IMR-90 (cell line): ENCODE data around the gene SNAPC1. TPM values are rescaled to one million over a fixed set of nuclear protein-coding genes. Genes with fewer than 3 reads are reported as not detected.

Experiments
- ATAC-seq: fragments of 200-7000 bp; cut with Tn5 transposase; 2 replicates; pipeline ENCODE4 v1.9.1; 2020; ENCODE audit warnings: low read depth, mild to moderate bottlenecking, moderate library complexity
- BruUV-seq: library from RNA; stranded (reverse); fragments of 400-500 nt; replicated peaks from 2 replicates; lab custom pipeline; 2021; lab: Mats Ljungman, UMichigan
- CTCF ChIA-PET: fragments of 300-600 bp; formaldehyde crosslinking; extraction: SDS; loops from one replicate; lab custom pipeline; 2021; ENCODE audit warnings: antibody characterized with exemption; lab: Yijun Ruan, JAX
- POLR2A ChIA-PET: fragments of 300-600 bp; sonication (Branson Sonifier 250); formaldehyde crosslinking; loops from one replicate; lab custom pipeline; 2022; ENCODE audit warnings: antibody characterized with exemption; ENCODE audit not compliant: unreplicated experiment; lab: Charles Lee
- DNase-seq: peaks from one replicate; pipeline ENCODE4 v3.0.0; 2013
- H2AFZ ChIP-seq: replicated peaks from 2 replicates; pipeline ENCODE3; 2013; ENCODE audit warnings: low read length, mild to moderate bottlenecking; ENCODE audit not compliant: poor library complexity
- H2AK5ac ChIP-seq: 2 replicates; pipeline ENCODE4 v1.6.1; 2013; ENCODE audit warnings: low read depth, low read length, inconsistent platforms
- H2AK9ac ChIP-seq: replicated peaks from 2 replicates; pipeline ENCODE3; 2013; ENCODE audit warnings: mild to moderate bottlenecking, low read depth, low read length, moderate library complexity; ENCODE audit not compliant: poor library complexity
- H2BK120ac ChIP-seq: 2 replicates; pipeline ENCODE4 v1.6.1; 2013; ENCODE audit warnings: low read depth, low read length, inconsistent platforms
- H2BK15ac ChIP-seq: 3 replicates; pipeline ENCODE4 v1.6.1; 2013; ENCODE audit warnings: low read depth, low read length, inconsistent platforms
- H2BK20ac ChIP-seq: 2 replicates; pipeline ENCODE4 v1.6.1; 2013; ENCODE audit warnings: low read depth, mild to moderate bottlenecking, inconsistent platforms, low read length, moderate library complexity
- H2BK5ac ChIP-seq: 2 replicates; pipeline ENCODE4 v1.6.1; 2013; ENCODE audit warnings: mild to moderate bottlenecking, low read depth, low read length, inconsistent platforms; ENCODE audit not compliant: poor library complexity, severe bottlenecking
- H3K14ac ChIP-seq: replicated peaks from 2 replicates; pipeline ENCODE4 v1.6.1; 2013; ENCODE audit warnings: low read depth, low read length, inconsistent platforms
- H3K18ac ChIP-seq: 2 replicates; pipeline ENCODE4 v1.6.1; 2013; ENCODE audit warnings: low read depth, low read length, control low read depth
- H3K23ac ChIP-seq: 2 replicates; pipeline ENCODE4 v1.6.1; 2013; ENCODE audit warnings: low read depth, low read length, inconsistent platforms
- H3K27ac ChIP-seq: 2 replicates; pipeline ENCODE4 v1.5.1; 2013; ENCODE audit warnings: mild to moderate bottlenecking, control low read depth, low read length; ENCODE audit not compliant: insufficient read depth
- H3K27me3 ChIP-seq: 2 replicates; pipeline ENCODE4 v1.6.1; 2013; ENCODE audit warnings: low read length; ENCODE audit not compliant: control insufficient read depth, insufficient read depth
- H3K36me3 ChIP-seq: 2 replicates; pipeline ENCODE4 v1.6.1; 2013; ENCODE audit warnings: low read length, mixed read lengths; ENCODE audit not compliant: control insufficient read depth, insufficient read depth
- H3K4ac ChIP-seq: 2 replicates; pipeline ENCODE4 v1.6.1; 2013; ENCODE audit warnings: low read depth, low read length, inconsistent platforms
- H3K4me1 ChIP-seq: 2 replicates; pipeline ENCODE4 v1.6.1; 2013; ENCODE audit warnings: low read length, mixed read lengths; ENCODE audit not compliant: control insufficient read depth, insufficient read depth
- H3K4me2 ChIP-seq: 2 replicates; pipeline ENCODE4 v1.6.1; 2013; ENCODE audit warnings: low read depth, mild to moderate bottlenecking, control low read depth, low read length, moderate library complexity
- H3K4me3 ChIP-seq: 2 replicates; pipeline ENCODE4 v1.5.1; 2013; ENCODE audit warnings: low read depth, mild to moderate bottlenecking, control low read depth, low read length, moderate library complexity; ENCODE audit not compliant: insufficient read depth
- H3K56ac ChIP-seq: 2 replicates; pipeline ENCODE4 v1.6.1; 2013; ENCODE audit warnings: low read length, inconsistent platforms; ENCODE audit not compliant: insufficient read depth; ENCODE audit errors: extremely low read depth
- H3K79me1 ChIP-seq, 2 experiments: 2 replicates each; pipeline ENCODE4 v1.6.1; 2013; ENCODE audit warnings: low read length in 2 of 2, inconsistent platforms in 1 of 2, low read depth in 1 of 2
- H3K9ac ChIP-seq: 2 replicates; pipeline ENCODE4 v1.6.1; 2013; ENCODE audit warnings: low read depth, low read length, control low read depth
- H3K9me1 ChIP-seq: 2 replicates; pipeline ENCODE4 v1.6.1; 2013; ENCODE audit warnings: low read length, inconsistent platforms; ENCODE audit not compliant: insufficient read depth
- H3K9me3 ChIP-seq: 2 replicates; pipeline ENCODE4 v1.6.1; 2013; ENCODE audit warnings: low read length; ENCODE audit not compliant: control insufficient read depth, insufficient read depth
- H4K20me1 ChIP-seq: 2 replicates; pipeline ENCODE4 v1.6.1; 2013; ENCODE audit warnings: low read length, inconsistent platforms; ENCODE audit not compliant: insufficient read depth
- H4K5ac ChIP-seq: 2 replicates; pipeline ENCODE4 v1.6.1; 2013; ENCODE audit warnings: mild to moderate bottlenecking, low read depth, low read length, control low read depth
- H4K8ac ChIP-seq, 2 experiments: 2 replicates each; pipeline ENCODE4 v1.6.1; 2013; ENCODE audit warnings: low read depth in 2 of 2, low read length in 2 of 2, control low read depth in 1 of 2, inconsistent platforms in 1 of 2
- H4K91ac ChIP-seq: 2 replicates; pipeline ENCODE4 v1.6.1; 2013; ENCODE audit warnings: low read depth, low read length, inconsistent platforms; ENCODE audit not compliant: insufficient read depth
- BHLHE40 ChIP-seq: fragments of 150-350 bp; IDR thresholded peaks from 2 replicates; pipeline ENCODE4 v1.6.1; 2016; ENCODE audit warnings: mild to moderate bottlenecking, low read depth, low read length
- CEBPB ChIP-seq: IDR thresholded peaks from 2 replicates; pipeline ENCODE4 v1.6.1; 2012; ENCODE audit warnings: low read depth, low read length, improper control_type of control experiment
- CHD1 ChIP-seq: IDR thresholded peaks from 2 replicates; pipeline ENCODE4 v1.6.1; 2012; ENCODE audit warnings: low read depth, low read length, improper control_type of control experiment
- FOS ChIP-seq: fragments of 150-350 bp; IDR thresholded peaks from 2 replicates; pipeline ENCODE4 v1.6.1; 2016; ENCODE audit warnings: low read depth, low read length
- MAFK ChIP-seq: IDR thresholded peaks from 2 replicates; pipeline ENCODE4 v1.6.1; 2012; ENCODE audit warnings: low read depth, low read length, improper control_type of control experiment
- MAZ ChIP-seq: IDR thresholded peaks from 2 replicates; pipeline ENCODE4 v1.6.1; 2012; ENCODE audit warnings: low read depth, mild to moderate bottlenecking, low read length, improper control_type of control experiment, moderate library complexity, borderline replicate concordance
- MXI1 ChIP-seq: IDR thresholded peaks from 2 replicates; pipeline ENCODE4 v1.6.1; 2012; ENCODE audit warnings: low read depth, mild to moderate bottlenecking, low read length, moderate library complexity, borderline replicate concordance
- NFE2L2 ChIP-seq: fragments of 150-350 bp; IDR thresholded peaks from 2 replicates; pipeline ENCODE4 v1.6.1; 2016; ENCODE audit warnings: low read depth, mild to moderate bottlenecking, low read length
- POLR2A ChIP-seq: IDR thresholded peaks from 2 replicates; pipeline ENCODE4 v1.6.1; 2012; ENCODE audit warnings: mild to moderate bottlenecking, low read depth, low read length
- RAD21 ChIP-seq: IDR thresholded peaks from 2 replicates; pipeline ENCODE4 v1.6.1; 2012; ENCODE audit warnings: low read length, improper control_type of control experiment
- RCOR1 ChIP-seq: IDR thresholded peaks from 2 replicates; pipeline ENCODE4 v1.6.1; 2012; ENCODE audit warnings: mild to moderate bottlenecking, low read length, improper control_type of control experiment; ENCODE audit not compliant: insufficient replicate concordance
- RFX5 ChIP-seq: IDR thresholded peaks from 2 replicates; pipeline ENCODE4 v1.8.0; 2012; ENCODE audit warnings: low read depth, mild to moderate bottlenecking, low read length, moderate library complexity
- dilution Hi-C: fragments of 300-500 bp; cut with HindIII; formaldehyde crosslinking; loops from one replicate; pipeline ENCODE4 v1.14.3; 2018; ENCODE audit warnings: low sequenced_read_pairs; ENCODE audit not compliant: unreplicated experiment
- in situ Hi-C: fragments of 300-500 bp; cut with MboI; formaldehyde crosslinking; loops from 3 replicates; pipeline ENCODE4 v1.14.3; 2019; ENCODE audit warnings: low sequenced_read_pairs, inconsistent platforms, mixed read lengths
- intact Hi-C: fragments of 100-400 bp; cut with micrococcal nuclease; formaldehyde crosslinking; loops from 2 replicates; pipeline ENCODE4 v1.10.0; 2022
- polyA plus RNA-seq, 3 experiments: library from polyadenylated mRNA; depleted of rRNA; stranded (reverse); fragments of >200 nt; gene quantifications; 2 replicates each; pipeline ENCODE4 v1.2.3, GENCODE V29; 2012; ENCODE audit warnings: low replicate concordance in 1 of 3
- total RNA-seq: library from RNA; depleted of rRNA; stranded (reverse); fragments of >200 nt; gene quantifications from 2 replicates; pipeline ENCODE4 v1.2.3, GENCODE V29; 2012
- TF ChIP-seq, protein P1 (sequence below): fragments of 150-350 bp; IDR thresholded peaks from 2 replicates; pipeline ENCODE4 v1.6.1; 2016; ENCODE audit warnings: low read depth, mild to moderate bottlenecking, low read length, moderate library complexity, borderline replicate concordance
- TF ChIP-seq, protein P2 (sequence below): conservative IDR thresholded peaks from 2 replicates; pipeline ENCODE4 v1.5.1; 2012; ENCODE audit warnings: mild to moderate bottlenecking, low read depth, low read length, improper control_type of control experiment
- TF ChIP-seq, protein P3 (sequence below): fragments of 150-350 bp; IDR thresholded peaks from 2 replicates; pipeline ENCODE4 v1.6.1; 2017; ENCODE audit warnings: mild to moderate bottlenecking, antibody characterized with exemption, low read length, low read depth

Gene SNAPC1
- total and polyA plus RNA-seq, 2 of the 4 experiments (the other 2 are of a cell fraction): 7.7 to 9.3 TPM

DNA sequence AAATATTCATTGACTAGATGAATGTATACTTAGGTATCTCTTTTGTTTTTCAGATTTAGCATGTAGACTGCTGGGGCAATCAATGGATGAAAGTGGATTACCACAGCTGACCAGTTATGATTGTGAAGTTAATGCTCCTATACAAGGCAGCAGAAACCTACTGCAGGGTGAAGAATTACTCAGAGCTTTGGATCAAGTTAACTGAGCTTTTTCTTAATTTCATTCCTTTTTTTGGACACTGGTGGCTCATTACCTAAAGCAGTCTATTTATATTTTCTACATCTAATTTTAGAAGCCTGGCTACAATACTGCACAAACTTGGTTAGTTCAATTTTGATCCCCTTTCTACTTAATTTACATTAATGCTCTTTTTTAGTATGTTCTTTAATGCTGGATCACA is 15.3 kb upstream of the SNAPC1 start:
- POLR2A ChIA-PET: interaction anchor here (0.6 kb wide), 1 partner anchor 8 kb away, joined by 3 read pairs; no protein-coding TSS in a partner anchor
- Histone ChIP-seq H3K9me1 (peaks cover 2% of the 10 kb centered on the region; the same call in 1 of the 2 replicates), H3K4me3 (no peak overlapping the region), H4K5ac (no peak overlapping the region), H2AK5ac (no peak overlapping the region), H4K91ac (no peak overlapping the region), H2BK20ac (no peak overlapping the region), H4K8ac (no peak overlapping the region), H3K14ac (no peak overlapping the region), H4K20me1 (peaks cover 12% of the 10 kb centered on the region; the same call in 1 of the 2 replicates), H3K4me1 (peaks cover 7% of the 10 kb centered on the region), H2BK15ac (no peak overlapping the region), H3K4me2 (no peak overlapping the region; the same call in 1 of the 2 replicates), H2BK5ac (peak overlapping the region; percentile 7), H3K79me1 (peaks cover 11 to 22% of the 10 kb centered on the region in 2 experiments; a peak in 3 of 4 replicates), H3K27ac (no peak overlapping the region), H3K56ac (no peak overlapping the region), H2AFZ (no peak overlapping the region), H3K36me3 (peaks cover 53% of the 10 kb centered on the region), H2BK120ac (no peak overlapping the region), H3K9me3 (no peaks in the 10 kb centered on the region), H3K27me3 (no peaks in the 10 kb centered on the region), H3K4ac (no peak overlapping the region), H3K9ac (no peak overlapping the region), H3K18ac (no peak overlapping the region), H2AK9ac (no peak overlapping the region), H3K23ac (no peak overlapping the region)
- in situ Hi-C loops: no loop called here
- BruUV-seq: no TSS peak
- no peak for TF ChIP-seq BHLHE40
- no peak for TF ChIP-seq CHD1
- TF ChIP-seq, protein P1, sequence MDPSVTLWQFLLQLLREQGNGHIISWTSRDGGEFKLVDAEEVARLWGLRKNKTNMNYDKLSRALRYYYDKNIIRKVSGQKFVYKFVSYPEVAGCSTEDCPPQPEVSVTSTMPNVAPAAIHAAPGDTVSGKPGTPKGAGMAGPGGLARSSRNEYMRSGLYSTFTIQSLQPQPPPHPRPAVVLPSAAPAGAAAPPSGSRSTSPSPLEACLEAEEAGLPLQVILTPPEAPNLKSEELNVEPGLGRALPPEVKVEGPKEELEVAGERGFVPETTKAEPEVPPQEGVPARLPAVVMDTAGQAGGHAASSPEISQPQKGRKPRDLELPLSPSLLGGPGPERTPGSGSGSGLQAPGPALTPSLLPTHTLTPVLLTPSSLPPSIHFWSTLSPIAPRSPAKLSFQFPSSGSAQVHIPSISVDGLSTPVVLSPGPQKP: no peak
- no peak for TF ChIP-seq CEBPB
- no peak for TF ChIP-seq POLR2A
- TF ChIP-seq MXI1: no peak
- TF ChIP-seq MAFK: no peak
- TF ChIP-seq NFE2L2: no peak
- no peak for TF ChIP-seq RFX5
- TF ChIP-seq MAZ: no peak
- no peak for TF ChIP-seq FOS
- TF ChIP-seq, protein P2, sequence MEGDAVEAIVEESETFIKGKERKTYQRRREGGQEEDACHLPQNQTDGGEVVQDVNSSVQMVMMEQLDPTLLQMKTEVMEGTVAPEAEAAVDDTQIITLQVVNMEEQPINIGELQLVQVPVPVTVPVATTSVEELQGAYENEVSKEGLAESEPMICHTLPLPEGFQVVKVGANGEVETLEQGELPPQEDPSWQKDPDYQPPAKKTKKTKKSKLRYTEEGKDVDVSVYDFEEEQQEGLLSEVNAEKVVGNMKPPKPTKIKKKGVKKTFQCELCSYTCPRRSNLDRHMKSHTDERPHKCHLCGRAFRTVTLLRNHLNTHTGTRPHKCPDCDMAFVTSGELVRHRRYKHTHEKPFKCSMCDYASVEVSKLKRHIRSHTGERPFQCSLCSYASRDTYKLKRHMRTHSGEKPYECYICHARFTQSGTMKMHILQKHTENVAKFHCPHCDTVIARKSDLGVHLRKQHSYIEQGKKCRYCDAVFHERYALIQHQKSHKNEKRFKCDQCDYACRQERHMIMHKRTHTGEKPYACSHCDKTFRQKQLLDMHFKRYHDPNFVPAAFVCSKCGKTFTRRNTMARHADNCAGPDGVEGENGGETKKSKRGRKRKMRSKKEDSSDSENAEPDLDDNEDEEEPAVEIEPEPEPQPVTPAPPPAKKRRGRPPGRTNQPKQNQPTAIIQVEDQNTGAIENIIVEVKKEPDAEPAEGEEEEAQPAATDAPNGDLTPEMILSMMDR: no peak
- TF ChIP-seq RCOR1: no peak
- TF ChIP-seq, protein P3, sequence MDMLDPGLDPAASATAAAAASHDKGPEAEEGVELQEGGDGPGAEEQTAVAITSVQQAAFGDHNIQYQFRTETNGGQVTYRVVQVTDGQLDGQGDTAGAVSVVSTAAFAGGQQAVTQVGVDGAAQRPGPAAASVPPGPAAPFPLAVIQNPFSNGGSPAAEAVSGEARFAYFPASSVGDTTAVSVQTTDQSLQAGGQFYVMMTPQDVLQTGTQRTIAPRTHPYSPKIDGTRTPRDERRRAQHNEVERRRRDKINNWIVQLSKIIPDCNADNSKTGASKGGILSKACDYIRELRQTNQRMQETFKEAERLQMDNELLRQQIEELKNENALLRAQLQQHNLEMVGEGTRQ: no peak
- no peak for TF ChIP-seq RAD21
- dilution Hi-C loops: no loop called here
- CTCF ChIA-PET: no interaction called here
- DNase-seq (no peak), ATAC-seq (no peak)
- intact Hi-C loops: no loop called here
